ENCODE results near the gene APOBEC3F. TPM values are rescaled to one million over a fixed set of nuclear protein-coding genes. Genes with fewer than 3 reads are reported as not detected.
"Not testable (repeated sequence)": the region's sequence is repeated elsewhere in the genome, so short reads cannot be mapped to it uniquely, and the experiment has no call there.

APOBEC3F gene
- total RNA-seq, 1 donor from 2014 or later, result 3.1 TPM

GRCh38 chr22:39027717-39028116 lies 12.9 kb upstream of the APOBEC3F start:
- no peak for ATAC-seq

- no peak for ATAC-seq
Measured at GRCh38 chr22:39028281-39028680, 12.4 kb upstream of the APOBEC3F start.

DNA sequence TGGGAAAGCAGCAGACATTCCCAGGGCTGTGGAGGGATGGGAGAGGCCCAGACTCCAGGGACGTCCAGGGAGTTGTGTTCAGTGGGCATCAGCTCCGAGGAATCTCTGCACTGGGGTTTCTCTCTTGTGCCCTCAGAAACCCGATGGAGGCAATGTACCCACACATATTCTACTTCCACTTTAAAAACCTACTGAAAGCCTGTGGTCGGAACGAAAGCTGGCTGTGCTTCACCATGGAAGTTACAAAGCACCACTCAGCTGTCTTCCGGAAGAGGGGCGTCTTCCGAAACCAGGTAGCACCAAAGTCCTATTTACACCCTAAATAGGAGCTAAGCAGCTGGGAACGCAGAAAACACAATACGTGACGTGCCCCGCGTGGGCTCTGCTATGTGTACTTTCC lies 11.4 kb upstream of the APOBEC3F start:
- no peak for ATAC-seq

GRCh38 chr22:39030705-39031104 lies 10.0 kb upstream of the APOBEC3F start:
- ATAC-seq, result no peak

GRCh38 chr22:39031434-39032295 lies 9.0 kb upstream of the APOBEC3F start:
- ATAC-seq, result not testable (repeated sequence)

DNA sequence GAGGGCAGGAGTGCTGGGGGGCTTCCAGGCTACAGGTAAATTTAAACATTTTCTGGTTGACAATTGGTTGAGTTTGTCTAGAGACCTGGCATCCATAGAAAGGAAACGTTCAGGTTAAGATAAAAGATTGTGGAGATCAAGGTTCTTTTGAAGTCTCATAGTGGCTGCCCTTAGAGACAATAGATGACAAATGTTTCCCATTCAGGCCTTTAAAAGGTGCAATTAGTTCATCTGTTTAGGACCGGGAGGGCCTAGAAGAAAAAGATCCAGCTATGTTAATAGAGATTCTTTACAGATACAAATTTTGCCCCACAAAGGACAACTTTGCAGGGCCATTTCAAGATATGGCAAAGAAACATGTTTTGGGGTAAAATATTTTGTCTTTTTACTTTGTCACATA lies 3.6 kb upstream of the APOBEC3F start:
- not testable (repeated sequence) for ATAC-seq

DNA sequence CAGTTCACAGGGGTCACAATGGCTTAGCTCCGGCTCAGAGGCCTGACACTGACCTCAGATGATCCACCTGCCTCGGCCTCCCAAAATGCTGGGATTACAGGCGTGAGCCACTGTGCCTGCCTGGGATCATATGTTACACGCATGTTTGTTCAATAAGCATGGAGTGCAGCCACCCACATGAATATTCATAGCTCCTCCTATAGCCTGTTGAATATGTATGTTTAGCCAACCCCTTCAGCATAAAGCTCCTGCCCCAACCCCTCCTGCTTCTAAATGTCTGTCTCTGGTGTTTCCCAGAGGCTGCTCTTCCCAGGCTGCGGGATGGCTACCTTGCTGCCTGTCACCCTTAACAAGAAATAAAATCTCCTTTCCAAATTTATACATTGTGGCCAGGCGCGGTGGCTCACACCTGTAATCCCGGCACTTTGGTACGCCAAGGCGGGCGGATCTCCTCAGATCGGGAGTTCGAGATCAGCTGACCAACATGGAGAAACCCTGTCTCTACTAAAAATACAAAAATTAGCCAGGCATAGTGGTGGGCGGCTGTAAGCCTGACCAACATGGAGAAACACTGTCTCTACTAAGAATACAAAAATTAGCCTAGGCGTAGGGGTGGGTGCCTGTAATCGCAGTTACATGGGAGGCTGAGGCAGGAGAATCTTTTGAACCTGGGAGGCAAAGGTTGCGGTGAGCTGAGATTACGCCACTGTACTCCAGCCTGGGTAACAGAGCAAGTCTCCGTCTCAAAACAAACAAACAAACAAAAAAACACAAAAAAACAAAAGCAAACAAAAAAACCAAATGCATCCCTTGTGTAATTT lies 1.1 kb upstream of the APOBEC3F start:
- ATAC-seq, result no peak

DNA sequence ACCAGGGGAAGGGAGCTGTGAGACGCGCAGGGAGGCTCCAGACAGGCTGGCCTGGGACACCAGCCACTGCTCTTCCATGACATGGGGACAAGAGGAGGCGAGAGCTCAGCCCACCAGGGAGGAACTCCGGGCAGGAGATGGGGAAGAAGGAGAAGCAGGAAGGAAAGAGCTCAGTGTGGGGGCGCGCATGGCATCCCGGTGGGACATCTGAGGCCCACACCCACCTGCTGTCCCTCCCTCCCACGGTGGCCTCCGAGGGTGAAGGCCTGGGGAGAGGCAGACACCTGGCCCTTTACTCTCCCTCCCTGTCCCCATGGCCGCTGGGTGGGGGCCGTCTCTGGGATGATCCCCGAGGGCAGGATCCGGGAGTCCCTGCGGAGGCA lies 518 bp upstream of the APOBEC3F start:
- ATAC-seq, result not testable (repeated sequence)

DNA sequence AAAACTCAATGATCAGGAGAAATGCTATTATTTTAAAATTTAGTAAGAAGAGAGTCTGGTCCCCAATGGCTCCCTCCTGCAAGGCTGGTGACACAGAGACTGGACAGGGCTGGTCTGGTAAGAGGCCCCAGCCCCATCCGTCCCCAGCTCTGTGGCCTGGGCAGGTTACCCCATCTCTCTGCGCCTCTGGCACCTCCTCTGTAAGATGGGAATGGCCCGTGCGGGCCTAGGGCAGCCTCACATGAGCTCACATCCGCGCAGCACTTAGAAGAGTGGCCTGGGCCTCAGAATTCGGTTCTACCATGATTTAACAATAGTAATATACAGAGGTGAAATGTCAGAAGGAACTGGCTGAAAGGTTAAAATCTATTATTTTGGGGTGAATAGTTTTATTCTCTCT lies 1.2 kb downstream of the APOBEC3F start:
- ATAC-seq, result no peak

- not testable (repeated sequence) for ATAC-seq
Measured at GRCh38 chr22:39043063-39043462, 2.4 kb downstream of the APOBEC3F start.

GRCh38 chr22:39045136-39045535 lies 4.5 kb downstream of the APOBEC3F start:
- not testable (repeated sequence) for ATAC-seq

GRCh38 chr22:39049486-39049885 lies 8.8 kb downstream of the APOBEC3F start:
- ATAC-seq, result not testable (repeated sequence)

DNA sequence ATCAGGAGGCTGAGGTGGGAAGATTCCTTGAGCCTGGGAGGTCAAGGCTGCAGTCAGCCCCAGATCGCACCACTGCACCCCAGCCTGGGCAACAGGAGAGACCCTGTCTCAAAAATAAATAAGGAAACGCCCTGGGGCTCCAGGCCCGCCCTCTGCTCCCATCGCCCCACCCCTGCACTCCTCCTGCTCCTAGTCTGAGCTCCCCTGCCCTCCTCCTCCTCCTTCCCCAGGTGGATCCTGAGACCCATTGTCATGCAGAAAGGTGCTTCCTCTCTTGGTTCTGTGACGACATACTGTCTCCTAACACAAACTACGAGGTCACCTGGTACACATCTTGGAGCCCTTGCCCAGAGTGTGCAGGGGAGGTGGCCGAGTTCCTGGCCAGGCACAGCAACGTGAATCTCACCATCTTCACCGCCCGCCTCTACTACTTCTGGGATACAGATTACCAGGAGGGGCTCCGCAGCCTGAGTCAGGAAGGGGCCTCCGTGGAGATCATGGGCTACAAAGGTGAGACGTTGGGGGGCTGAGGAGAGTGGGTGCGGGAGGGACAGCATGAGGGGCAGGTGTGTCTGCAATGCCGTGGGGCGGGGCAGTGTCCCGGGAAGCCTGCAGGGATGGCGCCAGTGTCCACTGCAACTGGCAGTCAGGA lies 11.3 kb downstream of the APOBEC3F start:
- ATAC-seq, result peak; percentile 38

DNA sequence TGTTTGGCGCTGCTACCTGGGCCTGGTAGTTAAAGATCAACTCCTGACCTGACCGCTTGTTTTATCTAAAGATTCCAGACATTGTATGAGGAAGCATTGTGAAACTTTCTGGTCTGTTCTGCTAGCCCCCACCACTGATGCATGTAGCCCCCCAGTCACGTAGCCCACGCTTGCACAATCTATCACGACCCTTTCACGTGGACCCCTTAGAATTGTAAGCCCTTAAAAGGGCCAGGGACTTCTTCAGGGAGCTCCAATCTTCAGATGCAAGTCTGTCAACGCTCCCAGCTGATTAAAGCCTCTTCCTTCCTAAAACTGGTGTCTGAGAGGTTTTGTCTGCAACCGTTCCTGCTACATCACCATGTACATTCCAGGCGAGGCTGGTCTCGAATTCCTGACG lies 15.0 kb downstream of the APOBEC3F start:
- ATAC-seq, result no peak

- not testable (repeated sequence) for ATAC-seq
Measured at GRCh38 chr22:39061290-39061689, 20.6 kb downstream of the APOBEC3F start.

DNA sequence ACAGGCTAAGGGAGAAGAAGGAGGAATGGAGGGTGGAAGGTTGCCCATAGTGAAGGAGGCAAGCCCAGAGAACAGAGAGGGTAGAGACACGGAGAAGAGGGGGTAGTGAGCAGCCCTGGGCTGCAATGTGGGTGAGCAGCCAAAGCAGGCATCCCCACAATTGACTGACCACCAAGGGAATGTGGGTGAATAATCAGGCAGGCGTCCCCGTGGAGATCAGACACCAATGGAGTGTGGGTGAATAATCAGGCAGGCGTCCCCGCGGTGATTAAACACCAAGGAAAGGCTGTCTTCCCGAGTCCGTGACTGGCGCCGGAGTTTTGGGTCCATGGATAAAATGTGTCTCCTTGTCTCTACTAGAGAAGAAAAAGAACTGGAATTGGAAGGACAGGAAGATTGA lies 21.3 kb downstream of the APOBEC3F start:
- not testable (repeated sequence) for ATAC-seq

- peak; percentile 41 for ATAC-seq
Measured at GRCh38 chr22:39063904-39064303, 23.2 kb downstream of the APOBEC3F start.

DNA sequence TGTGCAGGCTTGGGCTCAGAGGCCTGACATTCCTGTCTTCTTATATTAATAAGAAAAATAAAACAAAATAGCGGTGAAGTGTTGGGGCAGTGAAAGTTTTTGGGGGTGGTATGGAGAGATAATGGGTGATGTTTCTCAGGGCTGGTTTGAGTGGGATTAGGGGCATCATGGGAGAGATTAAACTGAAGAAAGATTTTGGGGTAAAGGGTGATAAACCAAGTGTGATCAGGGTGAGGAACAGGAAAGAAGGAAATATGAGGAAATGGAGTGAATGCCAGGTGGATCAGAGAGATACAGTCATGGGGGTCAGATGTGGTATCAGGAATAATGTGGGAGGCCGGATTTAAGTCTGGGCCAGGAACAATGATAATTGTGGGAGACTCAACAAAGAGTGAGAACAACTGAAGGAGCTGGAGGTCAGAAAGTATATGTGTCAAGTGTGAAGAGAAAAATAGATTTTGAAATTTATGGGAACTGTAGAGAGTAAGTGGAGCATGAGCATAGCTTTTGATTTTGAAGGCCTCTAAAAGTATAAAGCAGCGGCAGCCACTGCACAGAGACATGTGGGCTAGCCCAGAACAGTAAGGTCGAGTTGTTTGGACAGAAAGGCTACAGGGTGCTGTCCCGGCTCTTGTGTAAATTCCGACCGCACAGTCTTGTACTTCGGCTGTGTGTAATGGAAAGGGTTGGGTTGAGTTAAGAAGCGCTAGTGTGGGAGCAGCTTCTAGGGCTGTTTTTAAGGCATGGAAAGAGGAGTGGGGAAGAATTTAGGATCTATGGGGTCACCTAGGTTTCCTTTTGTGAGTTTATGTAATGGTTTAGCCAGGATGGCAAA lies 26.0 kb downstream of the APOBEC3F start:
- ATAC-seq, result not testable (repeated sequence)

GRCh38 chr22:39068033-39068785 lies 27.5 kb downstream of the APOBEC3F start:
- ATAC-seq, result no peak

DNA sequence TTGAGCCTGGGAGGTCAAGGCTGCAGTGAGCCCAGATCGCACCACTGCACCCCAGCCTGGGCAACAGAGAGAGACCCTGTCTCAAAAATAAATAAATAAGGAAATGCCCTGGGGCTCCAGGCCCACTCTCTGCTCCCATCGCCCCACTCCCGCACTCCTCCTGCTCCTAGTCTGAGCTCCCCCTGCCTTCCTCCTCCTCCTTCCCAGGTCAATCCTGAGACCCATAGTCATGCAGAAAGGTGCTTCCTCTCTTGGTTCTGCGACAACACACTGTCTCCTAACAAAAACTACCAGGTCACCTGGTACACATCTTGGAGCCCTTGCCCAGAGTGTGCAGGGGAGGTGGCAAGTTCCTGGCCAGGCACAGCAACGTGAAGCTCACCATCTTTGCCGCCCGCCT lies 29.5 kb downstream of the APOBEC3F start:
- ATAC-seq, result no peak

DNA sequence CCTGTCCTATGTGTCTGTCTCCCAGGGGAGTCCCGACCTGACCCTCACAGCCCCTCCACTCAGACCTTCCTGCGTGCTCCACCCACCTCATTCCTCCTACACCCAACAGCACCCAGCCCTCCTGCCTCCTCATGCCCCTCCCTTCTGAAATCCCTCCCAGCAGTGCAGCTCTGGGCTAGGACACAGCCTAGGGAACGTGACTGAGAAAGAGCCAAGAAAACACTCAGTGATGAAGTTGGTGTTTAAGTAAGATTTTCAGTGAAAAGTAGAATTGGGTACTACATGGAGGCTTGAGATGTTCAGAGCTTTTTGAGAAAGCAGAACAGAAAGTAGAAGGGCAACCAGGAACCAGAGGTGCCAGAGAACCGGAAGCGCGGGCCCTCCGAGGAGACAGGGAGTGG lies 31.9 kb downstream of the APOBEC3F start:
- ATAC-seq, result peak; percentile 7
